ENCODE measurements around the gene B3GAT1.

The B3GAT1 gene

GRCh38 chr11:134440851-134441250, 28.8 kb upstream of the B3GAT1 start:
- DNase-seq (ENCODE audit: low read depth in 1 of 2, low spot score in 1 of 2), result no peak
- Histone ChIP-seq H3K27me3 (ENCODE audit: insufficient read depth, poor library complexity, severe bottlenecking) (peaks cover 2% of the 10 kb centered on the region), H3K4me3 (replicated peaks; ENCODE audit: insufficient read depth, low read length) (no peak overlapping the region), H3K27ac (replicated peaks) (no peak overlapping the region)
- TF ChIP-seq SPI1 (IDR thresholded peaks at IDR 0.05; ENCODE audit: borderline replicate concordance, low read depth) (no peak), CTCF (IDR thresholded peaks at IDR 0.05; ENCODE audit: insufficient read depth, low read length) (no peak), POLR2AphosphoS5 (IDR thresholded peaks at IDR 0.05; ENCODE audit: low read depth) (no peak), GABPA (IDR thresholded peaks at IDR 0.05; ENCODE audit: low read depth) (no peak)
- TF ChIP-seq, protein P1, sequence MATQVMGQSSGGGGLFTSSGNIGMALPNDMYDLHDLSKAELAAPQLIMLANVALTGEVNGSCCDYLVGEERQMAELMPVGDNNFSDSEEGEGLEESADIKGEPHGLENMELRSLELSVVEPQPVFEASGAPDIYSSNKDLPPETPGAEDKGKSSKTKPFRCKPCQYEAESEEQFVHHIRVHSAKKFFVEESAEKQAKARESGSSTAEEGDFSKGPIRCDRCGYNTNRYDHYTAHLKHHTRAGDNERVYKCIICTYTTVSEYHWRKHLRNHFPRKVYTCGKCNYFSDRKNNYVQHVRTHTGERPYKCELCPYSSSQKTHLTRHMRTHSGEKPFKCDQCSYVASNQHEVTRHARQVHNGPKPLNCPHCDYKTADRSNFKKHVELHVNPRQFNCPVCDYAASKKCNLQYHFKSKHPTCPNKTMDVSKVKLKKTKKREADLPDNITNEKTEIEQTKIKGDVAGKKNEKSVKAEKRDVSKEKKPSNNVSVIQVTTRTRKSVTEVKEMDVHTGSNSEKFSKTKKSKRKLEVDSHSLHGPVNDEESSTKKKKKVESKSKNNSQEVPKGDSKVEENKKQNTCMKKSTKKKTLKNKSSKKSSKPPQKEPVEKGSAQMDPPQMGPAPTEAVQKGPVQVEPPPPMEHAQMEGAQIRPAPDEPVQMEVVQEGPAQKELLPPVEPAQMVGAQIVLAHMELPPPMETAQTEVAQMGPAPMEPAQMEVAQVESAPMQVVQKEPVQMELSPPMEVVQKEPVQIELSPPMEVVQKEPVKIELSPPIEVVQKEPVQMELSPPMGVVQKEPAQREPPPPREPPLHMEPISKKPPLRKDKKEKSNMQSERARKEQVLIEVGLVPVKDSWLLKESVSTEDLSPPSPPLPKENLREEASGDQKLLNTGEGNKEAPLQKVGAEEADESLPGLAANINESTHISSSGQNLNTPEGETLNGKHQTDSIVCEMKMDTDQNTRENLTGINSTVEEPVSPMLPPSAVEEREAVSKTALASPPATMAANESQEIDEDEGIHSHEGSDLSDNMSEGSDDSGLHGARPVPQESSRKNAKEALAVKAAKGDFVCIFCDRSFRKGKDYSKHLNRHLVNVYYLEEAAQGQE (IDR thresholded peaks at IDR 0.05; ENCODE audit: insufficient replicate concordance, low read depth), result no peak

GRCh38 chr11:134438542-134439537, 26.8 kb upstream of the B3GAT1 start:
- no peak overlapping the region for H3K27ac ChIP-seq (replicated peaks)
- H3K27me3 ChIP-seq (ENCODE audit: insufficient read depth, poor library complexity, severe bottlenecking), result peaks cover 2% of the 10 kb centered on the region
- H3K4me3 ChIP-seq (replicated peaks; ENCODE audit: insufficient read depth, low read length), result no peak overlapping the region
- DNase-seq (ENCODE audit: low read depth in 1 of 2, low spot score in 1 of 2), result no peak
- TF ChIP-seq POLR2AphosphoS5 (IDR thresholded peaks at IDR 0.05; ENCODE audit: low read depth) (no peak), SPI1 (IDR thresholded peaks at IDR 0.05; ENCODE audit: borderline replicate concordance, low read depth) (no peak), CTCF (IDR thresholded peaks at IDR 0.05; ENCODE audit: insufficient read depth, low read length) (no peak), GABPA (IDR thresholded peaks at IDR 0.05; ENCODE audit: low read depth) (no peak)
- TF ChIP-seq, protein P1 (IDR thresholded peaks at IDR 0.05; ENCODE audit: insufficient replicate concordance, low read depth), result no peak

DNA sequence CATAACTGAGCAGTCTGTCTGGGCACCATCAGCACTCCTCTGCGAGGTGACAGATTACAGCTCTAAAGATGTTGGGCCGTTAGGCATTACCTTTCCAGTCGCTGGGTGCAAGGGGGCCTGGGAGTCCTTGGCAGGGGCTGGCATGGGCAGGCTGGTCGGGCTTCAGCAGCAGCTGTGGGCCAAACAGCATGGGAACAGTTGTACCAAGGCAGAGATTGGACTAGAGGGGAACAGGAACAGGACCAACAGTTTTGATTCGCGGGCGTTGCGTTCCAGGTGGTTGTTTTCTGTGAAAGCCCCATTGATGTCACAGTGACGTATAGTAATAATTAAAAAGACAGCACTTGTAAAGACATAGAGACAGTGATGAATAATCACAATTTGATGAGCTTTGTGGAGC, 25.8 kb upstream of the B3GAT1 start:
- Histone ChIP-seq H3K27me3 (ENCODE audit: insufficient read depth, poor library complexity, severe bottlenecking) (peaks cover 2% of the 10 kb centered on the region), H3K4me3 (replicated peaks; ENCODE audit: insufficient read depth, low read length) (no peak overlapping the region), H3K27ac (replicated peaks) (no peak overlapping the region)
- no peak for TF ChIP-seq POLR2AphosphoS5 (IDR thresholded peaks at IDR 0.05; ENCODE audit: low read depth)
- DNase-seq (ENCODE audit: low read depth in 1 of 2, low spot score in 1 of 2), result no peak

DNA sequence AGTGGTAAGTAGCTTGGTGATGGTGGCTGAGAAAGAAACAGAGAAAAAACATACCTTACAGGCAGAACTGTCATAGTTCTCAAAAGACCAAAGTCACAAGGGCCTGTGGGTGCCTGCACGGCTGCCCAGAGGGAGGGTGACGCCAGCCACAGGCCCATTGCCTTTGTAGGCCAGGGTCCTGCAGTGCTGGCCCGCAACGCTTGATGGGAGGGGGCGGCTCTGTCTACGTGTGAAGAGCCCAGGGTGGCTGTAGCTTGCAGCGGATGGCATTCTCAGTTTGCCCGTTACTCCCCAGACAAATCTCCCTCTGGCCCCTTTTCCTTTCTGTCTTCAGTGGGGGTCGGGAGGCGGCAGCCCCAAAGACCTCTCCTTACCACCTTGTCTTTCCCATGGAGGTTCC, 24.7 kb upstream of the B3GAT1 start:
- TF ChIP-seq POLR2AphosphoS5 (IDR thresholded peaks at IDR 0.05; ENCODE audit: low read depth), result no peak
- TF ChIP-seq, protein P1 (IDR thresholded peaks at IDR 0.05; ENCODE audit: insufficient replicate concordance, low read depth), result no peak
- TF ChIP-seq SPI1 (IDR thresholded peaks at IDR 0.05; ENCODE audit: borderline replicate concordance, low read depth), result no peak
- TF ChIP-seq GABPA (IDR thresholded peaks at IDR 0.05; ENCODE audit: low read depth), result no peak

More for the DNA sequence above, 24.7 kb upstream of the B3GAT1 start:
- H3K4me3 ChIP-seq (replicated peaks; ENCODE audit: insufficient read depth, low read length), result no peak overlapping the region
- peaks cover 2% of the 10 kb centered on the region for H3K27me3 ChIP-seq (ENCODE audit: insufficient read depth, poor library complexity, severe bottlenecking)
- no peak for DNase-seq (ENCODE audit: low read depth in 1 of 2, low spot score in 1 of 2)
- H3K27ac ChIP-seq (replicated peaks), result no peak overlapping the region

Measured in HL-60 (cell line).